Central memory CD8-positive, alpha-beta T cell (primary cell): Measurements from ENCODE around the gene ZNF777.
A peak's percentile ranks its signal among the peaks of the same experiment; 100 is the strongest.

Experiments used
- ATAC-seq: fragments of 150-1000 bp; cut with Tn5 transposase; replicated peaks from 2 replicates; pipeline ENCODE4 v1.10.0; 2022; ENCODE audit warnings: mild to moderate bottlenecking, moderate FRiP score, moderate number of reproducible peaks; ENCODE audit not compliant: poor library complexity, severe bottlenecking; ENCODE audit errors: extremely low read depth
- DNase-seq, 2 donors: peaks; one replicate each; pipeline ENCODE4 v3.0.0; 2021; ENCODE audit warnings: low spot score in 2 of 2
- H3K27ac Mint-ChIP-seq: one replicate; pipeline ENCODE4 v1.8.0; 2022; ENCODE audit warnings: low read depth, mild to moderate bottlenecking, moderate library complexity, mixed read lengths
- H3K27me3 Mint-ChIP-seq: one replicate; pipeline ENCODE4 v1.8.0; 2022; ENCODE audit warnings: mixed read lengths
- H3K36me3 Mint-ChIP-seq: one replicate; pipeline ENCODE4 v1.8.0; 2022; ENCODE audit warnings: mild to moderate bottlenecking, moderate library complexity, mixed read lengths; ENCODE audit not compliant: insufficient read depth
- H3K4me1 Mint-ChIP-seq: one replicate; pipeline ENCODE4 v1.8.0; 2022; ENCODE audit warnings: mixed read lengths
- H3K4me3 Mint-ChIP-seq: one replicate; pipeline ENCODE4 v1.8.0; 2022; ENCODE audit warnings: mild to moderate bottlenecking, moderate library complexity, mixed read lengths
- H3K9me3 Mint-ChIP-seq: one replicate; pipeline ENCODE4 v1.8.0; 2022; ENCODE audit warnings: mixed read lengths

ZNF777 gene

GRCh38 chr7:149436358-149436757, 24.5 kb downstream of the ZNF777 start:
- Mint-ChIP-seq H3K27me3 (no peaks in the 10 kb centered on the region), H3K4me3 (no peak overlapping the region), H3K27ac (no peak overlapping the region), H3K9me3 (no peaks in the 10 kb centered on the region), H3K36me3 (peaks cover 23% of the 10 kb centered on the region), H3K4me1 (peaks cover 22% of the 10 kb centered on the region)
- no peak for DNase-seq
- no peak for ATAC-seq

GRCh38 chr7:149433124-149433523, 27.7 kb downstream of the ZNF777 start:
- Mint-ChIP-seq H3K36me3 (peaks cover 30% of the 10 kb centered on the region), H3K4me3 (no peak overlapping the region), H3K27ac (peak overlapping the region; percentile 30), H3K27me3 (no peaks in the 10 kb centered on the region), H3K9me3 (no peaks in the 10 kb centered on the region), H3K4me1 (peaks cover 11% of the 10 kb centered on the region)
- DNase-seq = no peak
- no peak for ATAC-seq

- Mint-ChIP-seq H3K4me1 (peaks cover 11% of the 10 kb centered on the region), H3K4me3 (no peak overlapping the region), H3K36me3 (peaks cover 28% of the 10 kb centered on the region), H3K27me3 (no peaks in the 10 kb centered on the region), H3K27ac (no peak overlapping the region), H3K9me3 (no peaks in the 10 kb centered on the region)
- DNase-seq = no peak
- ATAC-seq = no peak
These were observed 28.7 kb downstream of the ZNF777 start for GRCh38 chr7:149432121-149432691.

- no peaks in the 10 kb centered on the region for H3K27me3 Mint-ChIP-seq
- peaks cover 11% of the 10 kb centered on the region for H3K4me1 Mint-ChIP-seq
- H3K9me3 Mint-ChIP-seq = no peaks in the 10 kb centered on the region
- ATAC-seq (no peak), DNase-seq (no peak)
- H3K27ac Mint-ChIP-seq = no peak overlapping the region
- H3K36me3 Mint-ChIP-seq = peaks cover 28% of the 10 kb centered on the region
- no peak overlapping the region for H3K4me3 Mint-ChIP-seq
These were observed 29.3 kb downstream of the ZNF777 start for GRCh38 chr7:149431486-149432120.

- Mint-ChIP-seq H3K27ac (no peak overlapping the region), H3K4me3 (no peak overlapping the region), H3K9me3 (no peaks in the 10 kb centered on the region), H3K36me3 (peaks cover 24% of the 10 kb centered on the region), H3K4me1 (peaks cover 11% of the 10 kb centered on the region), H3K27me3 (no peaks in the 10 kb centered on the region)
- no peak for DNase-seq
- ATAC-seq = no peak
These were observed 30.7 kb downstream of the ZNF777 start for GRCh38 chr7:149430192-149430591.

GRCh38 chr7:149427893-149428292, 33.0 kb downstream of the ZNF777 start:
- no peaks in the 10 kb centered on the region for H3K27me3 Mint-ChIP-seq
- no peak for ATAC-seq
- H3K4me3 Mint-ChIP-seq = no peak overlapping the region
- no peak for DNase-seq
- no peaks in the 10 kb centered on the region for H3K9me3 Mint-ChIP-seq
- no peak overlapping the region for H3K27ac Mint-ChIP-seq
- peaks cover 17% of the 10 kb centered on the region for H3K36me3 Mint-ChIP-seq
- H3K4me1 Mint-ChIP-seq = peaks cover 11% of the 10 kb centered on the region

- DNase-seq = no peak
- Mint-ChIP-seq H3K36me3 (peaks cover 12% of the 10 kb centered on the region), H3K4me3 (no peak overlapping the region), H3K27ac (no peak overlapping the region), H3K9me3 (no peaks in the 10 kb centered on the region), H3K4me1 (peaks cover 11% of the 10 kb centered on the region), H3K27me3 (no peaks in the 10 kb centered on the region)
- ATAC-seq = no peak
These were observed 33.7 kb downstream of the ZNF777 start for GRCh38 chr7:149427096-149427680.

- no peak for DNase-seq
- no peaks in the 10 kb centered on the region for H3K27me3 Mint-ChIP-seq
- H3K36me3 Mint-ChIP-seq = peaks cover 3% of the 10 kb centered on the region
- H3K9me3 Mint-ChIP-seq = no peaks in the 10 kb centered on the region
- peak overlapping the region; percentile 25 for H3K4me3 Mint-ChIP-seq
- H3K4me1 Mint-ChIP-seq = no peaks in the 10 kb centered on the region
- no peak for ATAC-seq
- no peak overlapping the region for H3K27ac Mint-ChIP-seq
These were observed 37.3 kb downstream of the ZNF777 start for GRCh38 chr7:149423449-149424110.

- Mint-ChIP-seq H3K4me1 (no peaks in the 10 kb centered on the region), H3K27ac (no peak overlapping the region)
These were observed 38.0 kb downstream of the ZNF777 start for GRCh38 chr7:149422914-149423301.

GRCh38 chr7:149422162-149422913, 38.5 kb downstream of the ZNF777 start:
- Mint-ChIP-seq H3K27me3 (no peaks in the 10 kb centered on the region), H3K36me3 (peaks cover 3% of the 10 kb centered on the region), H3K4me3 (peak overlapping the region; percentile 70), H3K4me1 (no peaks in the 10 kb centered on the region), H3K27ac (no peak overlapping the region), H3K9me3 (no peaks in the 10 kb centered on the region)
- ATAC-seq (peak; percentile 98), DNase-seq (peak; percentile 44 to 48)

More at GRCh38 chr7:149422914-149423301, 38.0 kb downstream of the ZNF777 start:
- DNase-seq (no peak), ATAC-seq (no peak)
- H3K9me3 Mint-ChIP-seq = no peaks in the 10 kb centered on the region
- H3K27me3 Mint-ChIP-seq = no peaks in the 10 kb centered on the region
- peak overlapping the region; percentile 70 for H3K4me3 Mint-ChIP-seq
- H3K36me3 Mint-ChIP-seq = peaks cover 3% of the 10 kb centered on the region

- Mint-ChIP-seq H3K4me3 (no peak overlapping the region), H3K4me1 (no peaks in the 10 kb centered on the region), H3K36me3 (peaks cover 7% of the 10 kb centered on the region), H3K9me3 (no peaks in the 10 kb centered on the region), H3K27ac (no peak overlapping the region), H3K27me3 (peaks cover 9% of the 10 kb centered on the region)
- ATAC-seq = no peak
- DNase-seq = no peak
These were observed 40.9 kb downstream of the ZNF777 start for GRCh38 chr7:149420006-149420405.

- Mint-ChIP-seq H3K4me3 (peak overlapping the region; percentile 57), H3K27me3 (peaks cover 54% of the 10 kb centered on the region), H3K27ac (peak overlapping the region; percentile 8), H3K4me1 (no peaks in the 10 kb centered on the region), H3K9me3 (no peaks in the 10 kb centered on the region), H3K36me3 (peaks cover 4% of the 10 kb centered on the region)
- DNase-seq = no peak
- no peak for ATAC-seq
These were observed 45.3 kb downstream of the ZNF777 start for GRCh38 chr7:149415391-149416071.
